ENCODE data around the gene NKX1-1. TPM values are rescaled to one million over a fixed set of nuclear protein-coding genes. Genes with fewer than 3 reads are reported as not detected.
A peak's percentile ranks its signal among the peaks of the same experiment; 100 is the strongest.
"Not testable (repeated sequence)": the region's sequence is repeated elsewhere in the genome, so short reads cannot be mapped to it uniquely, and the experiment has no call there.

Gene NKX1-1
- total RNA-seq, 4 donors from 2014 or later, result not detected

- 78% methylated on average over 2 of the region's 17 CpGs for WGBS
- H3K36me3 ChIP-seq, result peaks cover 76% of the 10 kb centered on the region
- peak in 1 of 2 donors; percentile 41 for DNase-seq (ENCODE audit: low spot score in 2 of 2)
- H3K9me3 ChIP-seq, result no peaks in the 10 kb centered on the region
- no peaks in the 10 kb centered on the region for H3K4me1 ChIP-seq
- H3K4me3 ChIP-seq, result no peak overlapping the region
- no peaks in the 10 kb centered on the region for H3K27me3 ChIP-seq
- H3K27ac ChIP-seq, result no peak overlapping the region
- no peak for TF ChIP-seq CTCF (IDR thresholded peaks at IDR 0.05)
- no peak for TF ChIP-seq EP300 (IDR thresholded peaks at IDR 0.05)
- TF ChIP-seq POLR2A (IDR thresholded peaks at IDR 0.05), result no peak
These were observed 30.4 kb downstream of the NKX1-1 start for GRCh38 chr4:1375761-1376322.

GRCh38 chr4:1375051-1375721 lies 31.1 kb downstream of the NKX1-1 start:
- no peak overlapping the region for H3K27ac ChIP-seq
- H3K9me3 ChIP-seq, result no peaks in the 10 kb centered on the region
- DNase-seq (ENCODE audit: low spot score in 2 of 2), result peak in 1 of 2 donors; percentile 44
- no peaks in the 10 kb centered on the region for H3K27me3 ChIP-seq
- H3K36me3 ChIP-seq, result peaks cover 74% of the 10 kb centered on the region
- no peak overlapping the region for H3K4me3 ChIP-seq
- TF ChIP-seq CTCF (IDR thresholded peaks at IDR 0.05), result no peak
- TF ChIP-seq POLR2A (IDR thresholded peaks at IDR 0.05), result no peak
- no peak for TF ChIP-seq EP300 (IDR thresholded peaks at IDR 0.05)
- TF ChIP-seq POLR2AphosphoS5 (IDR thresholded peaks at IDR 0.05), result no peak
- H3K4me1 ChIP-seq, result no peaks in the 10 kb centered on the region
- WGBS, result 95% methylated on average over 23 of the region's 36 CpGs

- Histone ChIP-seq H3K27me3 (no peaks in the 10 kb centered on the region), H3K4me3 (no peak overlapping the region), H3K9me3 (no peaks in the 10 kb centered on the region), H3K27ac (no peak overlapping the region), H3K4me1 (no peaks in the 10 kb centered on the region), H3K36me3 (peaks cover 71% of the 10 kb centered on the region)
- peak in 1 of 2 donors; percentile 49 for DNase-seq (ENCODE audit: low spot score in 2 of 2)
- 100% methylated on average over 2 of the region's 14 CpGs for WGBS
- TF ChIP-seq POLR2A (IDR thresholded peaks at IDR 0.05) (no peak), CTCF (IDR thresholded peaks at IDR 0.05) (no peak), EP300 (IDR thresholded peaks at IDR 0.05) (no peak), POLR2AphosphoS5 (IDR thresholded peaks at IDR 0.05) (no peak)
These were observed 31.6 kb downstream of the NKX1-1 start for GRCh38 chr4:1374706-1375045.

- H3K36me3 ChIP-seq, result peaks cover 67% of the 10 kb centered on the region
- DNase-seq (ENCODE audit: low spot score in 2 of 2), result peak in 1 of 2 donors; percentile 35
- no peak overlapping the region for H3K4me3 ChIP-seq
- TF ChIP-seq POLR2AphosphoS5 (IDR thresholded peaks at IDR 0.05), result no peak
- 97% methylated on average over 28 of the region's 42 CpGs for WGBS
- no peak overlapping the region for H3K27ac ChIP-seq
- H3K9me3 ChIP-seq, result no peaks in the 10 kb centered on the region
- H3K27me3 ChIP-seq, result no peaks in the 10 kb centered on the region
- no peaks in the 10 kb centered on the region for H3K4me1 ChIP-seq
These were observed 32.1 kb downstream of the NKX1-1 start for GRCh38 chr4:1373892-1374705.

- not testable (repeated sequence) for H3K27ac ChIP-seq; H3K4me3 ChIP-seq; H3K27me3 ChIP-seq; H3K9me3 ChIP-seq; DNase-seq (ENCODE audit: low spot score in 2 of 2); H3K4me1 ChIP-seq
- 83% methylated on average over 21 of the region's 22 CpGs for WGBS
- peaks cover 73% of the 10 kb centered on the region for H3K36me3 ChIP-seq
These were observed 33.7 kb downstream of the NKX1-1 start for GRCh38 chr4:1372576-1372975.

All from suprapubic skin (tissue), 4 donors.